Activated T-cell treated with anti-CD3 and anti-CD28 coated beads for 24 hours (primary cell): ENCODE measurements around the gene SKAP2.

Source experiments
- DNase-seq: peaks from one replicate; pipeline ENCODE4 v3.0.0-alpha.2; 2020; ENCODE audit warnings: low read depth

SKAP2 gene

GRCh38 chr7:26664274-26664673 lies 200.1 kb downstream of the SKAP2 start:
- no peak for DNase-seq

DNA sequence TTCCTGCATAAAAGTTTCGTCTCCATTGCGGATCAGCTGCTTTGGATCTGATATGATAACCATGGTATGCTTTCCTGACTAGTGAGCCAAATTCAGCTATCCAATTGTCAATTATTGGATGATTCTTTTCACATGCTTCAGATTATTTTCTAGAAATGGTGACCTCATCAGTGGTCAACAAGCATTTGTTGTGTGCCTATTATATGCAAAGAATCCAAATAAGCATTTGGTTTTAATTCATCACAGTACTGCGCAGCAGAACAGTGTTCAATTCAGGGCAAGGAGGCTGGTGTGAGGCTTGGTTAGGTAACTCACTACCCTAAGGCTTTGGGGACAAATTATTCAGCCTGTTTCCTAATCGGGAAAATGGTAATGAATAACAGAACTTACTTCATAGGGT lies 200.5 kb downstream of the SKAP2 start:
- no peak for DNase-seq

- DNase-seq, result no peak
These were observed 201.7 kb downstream of the SKAP2 start for GRCh38 chr7:26662646-26663045.

DNA sequence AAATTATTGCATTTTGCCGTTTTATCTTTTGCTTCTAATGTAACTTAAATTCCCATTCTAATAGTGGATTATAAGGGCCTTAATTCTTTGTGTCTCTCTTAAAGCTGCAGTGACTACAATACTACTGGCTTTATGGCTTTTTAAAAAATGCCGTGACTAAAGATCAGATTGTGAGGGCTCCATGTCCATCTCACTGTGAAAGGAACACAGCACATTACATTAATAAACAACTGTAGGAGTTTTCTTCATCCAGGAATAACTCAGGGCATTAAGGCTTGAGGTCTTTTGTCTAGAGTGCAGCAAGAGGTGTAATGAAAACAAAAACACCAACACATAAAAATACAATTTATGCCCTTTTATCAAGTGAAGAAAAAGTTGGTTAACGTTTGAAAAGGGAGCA lies 205.3 kb downstream of the SKAP2 start:
- DNase-seq, result no peak

DNA sequence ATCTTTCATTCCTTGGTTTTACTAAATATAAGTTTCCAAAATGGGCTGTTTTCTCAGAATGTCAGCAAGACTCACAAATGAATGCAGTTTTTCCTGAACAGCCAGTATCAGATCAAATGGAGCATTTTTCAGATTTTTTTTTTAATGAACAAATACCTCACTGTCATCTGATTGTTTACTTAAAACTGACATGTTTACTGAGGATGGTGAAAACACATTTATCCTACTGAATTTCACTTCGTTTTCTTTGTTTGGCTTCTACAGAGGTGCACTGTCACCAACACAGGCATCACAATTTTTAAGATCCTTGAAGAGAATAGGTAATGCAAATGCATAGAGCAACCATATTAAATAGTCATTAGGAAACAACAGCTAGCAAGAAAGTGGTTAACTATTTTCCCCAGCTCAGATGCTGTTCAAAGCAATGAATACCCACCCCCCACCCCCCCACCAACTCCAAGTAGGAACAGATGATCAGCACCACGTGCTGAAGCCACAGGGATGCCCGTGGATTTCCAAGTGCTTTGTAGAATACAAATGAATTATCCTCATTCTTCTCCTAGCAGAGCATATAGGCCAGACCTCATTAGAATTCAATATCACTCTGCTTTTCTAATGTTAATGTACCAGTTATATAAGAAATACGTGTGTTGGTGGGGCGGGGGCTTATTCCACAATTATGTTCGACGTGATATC lies 205.9 kb downstream of the SKAP2 start:
- DNase-seq, result no peak

GRCh38 chr7:26657686-26658388 lies 206.6 kb downstream of the SKAP2 start:
- DNase-seq, result no peak

DNA sequence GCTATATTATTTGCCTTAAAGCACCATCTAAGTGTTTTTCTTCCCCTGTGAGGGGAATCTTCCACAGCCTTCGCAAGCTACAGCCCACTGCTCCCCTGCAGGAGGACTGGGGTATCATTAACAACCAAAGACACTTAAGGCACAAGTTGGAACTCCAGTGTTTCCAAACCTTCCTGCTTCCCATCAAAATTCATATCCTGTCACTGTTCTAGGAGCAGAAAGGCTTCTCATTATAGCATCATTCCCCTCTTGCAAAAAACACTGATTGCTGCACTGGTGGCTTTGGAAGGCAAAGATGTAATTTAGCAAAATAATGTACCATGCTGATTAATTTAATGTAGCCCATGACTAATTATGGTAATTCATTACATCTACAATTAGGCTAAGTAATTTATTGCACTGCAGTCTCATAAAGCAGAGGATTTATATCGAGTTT lies 207.2 kb downstream of the SKAP2 start:
- no peak for DNase-seq

- DNase-seq, result no peak
These were observed 207.7 kb downstream of the SKAP2 start for GRCh38 chr7:26656735-26657134.

DNA sequence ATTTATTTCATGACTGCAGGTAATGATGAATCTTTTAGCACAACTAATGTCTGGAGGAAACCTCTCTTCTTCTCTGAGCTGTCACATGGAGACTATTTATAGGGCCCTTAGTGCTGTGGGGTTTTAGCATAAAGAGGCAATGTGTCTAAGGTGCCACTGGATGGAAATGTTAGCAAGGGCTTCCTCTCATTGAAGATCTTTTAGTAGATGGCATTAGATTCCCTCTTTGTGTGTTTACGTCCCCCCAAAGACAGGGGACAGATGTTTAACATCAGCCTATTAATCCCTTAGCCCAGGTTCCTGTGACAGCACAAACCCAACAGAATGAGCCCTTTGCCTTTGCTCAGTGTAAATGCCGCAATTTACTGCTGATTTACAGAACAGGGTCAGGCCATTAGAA lies 208.6 kb downstream of the SKAP2 start:
- DNase-seq, result no peak

- DNase-seq, result no peak
These were observed 210.7 kb downstream of the SKAP2 start for GRCh38 chr7:26653430-26654399.

DNA sequence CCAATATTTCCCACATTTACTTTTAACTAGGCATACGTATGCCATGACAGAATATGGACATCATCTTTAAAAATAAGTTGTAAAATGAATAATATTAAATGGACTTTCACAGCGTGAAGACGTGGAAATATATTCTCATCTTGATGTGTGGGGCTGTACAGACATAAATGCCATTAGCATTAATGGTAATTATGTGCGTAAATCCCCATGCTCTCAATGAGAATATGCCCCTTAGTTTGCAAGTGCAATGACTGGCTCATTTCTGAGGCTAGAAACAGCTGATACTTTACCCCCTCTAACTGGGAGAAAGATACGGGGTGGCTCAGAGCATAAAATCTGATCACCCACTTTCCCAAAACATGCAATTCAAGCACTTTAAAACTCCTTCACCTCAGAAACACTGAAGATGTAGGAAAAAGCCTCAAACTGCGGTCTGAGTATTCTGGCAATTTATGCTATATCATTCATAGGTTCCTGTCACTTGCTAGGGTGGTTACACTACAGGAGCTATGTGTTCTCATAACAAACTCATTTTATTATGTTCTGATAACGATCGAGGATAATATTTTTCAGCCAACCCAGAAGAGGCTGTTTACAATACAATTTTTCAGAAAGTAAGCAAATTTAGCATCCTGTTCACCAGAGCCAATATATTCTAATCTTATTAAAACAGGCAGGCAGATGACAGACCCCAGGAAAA lies 211.8 kb downstream of the SKAP2 start:
- no peak for DNase-seq

DNA sequence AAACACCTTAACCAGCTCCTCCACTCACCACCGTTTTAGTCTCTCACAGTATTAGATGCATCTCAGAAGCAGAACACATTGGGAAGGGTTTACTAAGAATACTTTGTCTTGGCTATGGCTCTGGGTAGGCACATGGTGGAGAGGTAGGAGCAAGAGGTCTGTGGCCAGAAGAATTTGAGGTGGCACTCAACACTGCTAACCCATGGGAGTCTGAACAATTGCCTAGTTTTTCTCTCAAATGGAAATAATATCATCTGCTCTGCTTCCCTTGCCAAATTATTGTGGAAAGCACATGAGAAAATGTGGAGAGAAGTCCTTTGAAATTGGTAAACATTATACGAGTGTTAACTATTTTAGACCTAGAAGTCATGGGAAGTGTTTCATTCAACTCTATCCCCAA lies 214.3 kb downstream of the SKAP2 start:
- DNase-seq, result no peak

DNA sequence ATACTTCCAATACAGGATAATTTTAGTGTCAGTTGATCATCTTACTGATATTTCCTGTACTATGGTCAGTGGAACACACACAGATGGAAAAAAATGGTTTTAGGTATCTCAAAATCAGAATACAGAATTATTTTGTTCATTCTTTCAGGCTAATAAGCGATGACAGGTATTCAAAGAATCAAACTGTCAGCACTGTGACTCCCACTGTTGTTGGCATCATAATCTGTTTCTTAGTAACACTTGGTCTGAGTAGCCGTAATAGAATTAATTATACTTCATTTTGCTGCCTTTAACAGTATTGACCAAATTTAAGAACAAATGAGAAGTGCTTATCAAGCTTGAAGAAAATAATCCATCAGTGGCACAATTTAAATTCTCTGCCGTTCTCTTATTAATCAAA lies 215.0 kb downstream of the SKAP2 start:
- DNase-seq, result no peak

DNA sequence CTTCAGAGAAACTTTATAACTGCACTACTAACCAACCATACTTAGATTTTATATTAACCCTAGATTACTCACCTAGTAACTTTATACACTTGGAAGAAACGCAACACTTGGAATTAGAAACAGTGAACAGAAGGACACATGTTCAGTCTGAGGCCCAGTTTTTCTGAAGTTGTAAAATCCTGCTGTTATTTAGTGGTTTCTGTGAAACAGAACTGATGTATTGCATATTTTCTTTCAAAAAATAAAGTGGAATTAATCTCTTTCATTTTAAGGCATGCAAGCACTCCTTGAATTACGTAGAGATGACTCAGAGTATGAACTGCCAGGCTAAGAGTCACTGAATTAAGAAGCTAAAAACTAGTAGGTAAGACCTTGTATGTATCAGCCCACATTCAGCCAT lies 215.8 kb downstream of the SKAP2 start:
- DNase-seq, result no peak

DNA sequence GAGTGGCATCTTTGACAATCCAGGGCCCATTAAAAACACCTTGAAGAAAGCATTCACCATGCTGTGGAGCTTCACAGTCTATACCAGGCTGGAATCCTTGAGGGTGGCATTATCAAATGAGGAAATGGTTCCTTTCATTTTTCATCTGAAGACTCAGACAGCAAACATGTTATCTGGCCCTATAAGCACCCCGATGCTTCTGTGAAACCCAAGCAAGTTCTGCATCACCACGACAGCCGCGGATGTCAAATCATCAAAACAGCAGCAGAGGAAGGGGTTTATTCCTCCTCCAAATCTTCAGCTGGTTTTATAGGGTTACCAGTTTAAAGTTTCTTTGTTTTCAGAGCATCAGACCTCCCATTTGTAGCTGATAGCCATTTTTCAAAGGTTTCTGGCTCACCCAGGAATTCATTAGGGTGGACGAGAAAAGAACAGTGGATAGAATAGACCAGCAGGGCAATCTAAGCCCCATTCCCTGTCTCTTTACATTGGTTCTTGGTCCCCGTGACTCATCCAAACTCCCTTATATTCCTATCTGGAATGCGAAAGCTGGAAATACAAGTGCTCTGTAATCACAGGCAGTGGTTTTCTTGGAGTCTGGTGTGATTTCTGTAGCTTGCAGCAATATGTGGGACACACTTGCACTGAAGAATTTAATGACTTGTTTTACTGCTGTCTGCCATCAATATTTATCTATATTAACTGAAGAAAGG lies 217.9 kb downstream of the SKAP2 start:
- no peak for DNase-seq

DNA sequence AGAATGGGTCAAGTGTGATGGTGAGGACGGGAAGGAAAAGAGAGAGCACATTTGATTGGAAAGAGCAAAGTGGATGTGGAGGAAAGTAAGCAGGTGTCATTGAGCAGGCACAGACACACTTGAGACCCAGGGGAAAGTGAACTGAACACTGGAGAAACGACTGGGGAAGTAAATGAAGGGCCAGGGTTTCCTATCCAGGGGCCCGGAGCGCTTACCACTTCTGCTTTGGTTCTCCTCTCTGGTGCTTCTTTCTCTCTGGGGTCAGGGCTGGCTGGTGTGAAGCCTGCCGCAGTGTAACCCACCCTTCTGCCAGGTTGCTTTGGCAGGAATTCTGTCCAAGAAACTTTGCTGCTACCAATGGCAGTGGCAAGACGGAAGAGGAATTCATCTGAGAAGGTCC lies 219.3 kb downstream of the SKAP2 start:
- no peak for DNase-seq

- no peak for DNase-seq
These were observed 222.0 kb downstream of the SKAP2 start for GRCh38 chr7:26642416-26642815.

DNA sequence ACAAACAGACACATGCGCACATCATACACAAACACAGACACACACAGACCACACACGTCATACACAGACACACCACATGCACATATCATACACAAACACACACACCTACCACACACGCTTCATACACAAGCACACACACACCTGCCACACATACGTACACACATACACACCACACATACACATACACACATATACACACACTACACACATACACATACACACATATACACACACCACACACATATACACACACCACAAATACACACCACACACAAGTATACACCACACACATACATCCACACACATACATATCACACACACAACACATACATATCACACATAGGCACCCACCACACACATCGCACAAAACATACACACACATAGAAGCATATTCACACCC lies 224.7 kb downstream of the SKAP2 start:
- no peak for DNase-seq

GRCh38 chr7:26639111-26639510 lies 225.3 kb downstream of the SKAP2 start:
- DNase-seq, result no peak

DNA sequence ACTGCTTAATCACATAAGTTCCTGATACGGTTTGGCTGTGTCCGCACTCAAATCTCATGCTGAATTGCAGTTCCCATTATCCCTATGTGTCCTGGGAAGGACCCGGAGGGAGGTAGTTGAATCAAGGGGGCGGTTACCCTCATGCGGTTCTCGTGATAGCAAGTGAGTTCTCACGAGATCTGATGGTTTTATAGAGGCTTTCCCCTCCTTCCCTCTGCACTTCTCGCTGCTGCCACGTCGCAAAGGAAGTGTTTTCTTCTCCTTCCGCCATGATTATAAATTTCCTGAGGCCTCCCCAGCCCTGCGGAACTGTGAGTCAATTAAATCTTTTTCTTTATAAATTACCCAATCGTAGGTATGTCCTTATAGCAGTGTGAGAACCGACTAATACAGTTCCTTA lies 226.2 kb downstream of the SKAP2 start:
- no peak for DNase-seq

- DNase-seq, result no peak
These were observed 226.8 kb downstream of the SKAP2 start for GRCh38 chr7:26637610-26638009.
